Neuronal stem cell (in vitro differentiated cells): Measurements from ENCODE around the gene ZNF493.
A peak's percentile ranks its signal among the peaks of the same experiment; 100 is the strongest.

Experiments
- DNase-seq: peaks from one replicate; pipeline ENCODE4 v3.0.0-alpha.2; 2013; ENCODE audit warnings: low spot score
- H2AFZ ChIP-seq: one replicate; pipeline ENCODE4 v1.6.1; 2013; ENCODE audit warnings: mild to moderate bottlenecking, low read length, inconsistent platforms
- H2AK5ac ChIP-seq: 2 replicates; pipeline ENCODE4 v1.6.1; 2013; ENCODE audit warnings: low read depth, mild to moderate bottlenecking, inconsistent platforms, low read length, moderate library complexity, mixed read lengths
- H2BK120ac ChIP-seq: 2 replicates; pipeline ENCODE4 v1.6.1; 2013; ENCODE audit warnings: low read depth, mild to moderate bottlenecking, inconsistent platforms, low read length, moderate library complexity, mixed read lengths
- H2BK12ac ChIP-seq: one replicate; pipeline ENCODE4 v1.6.1; 2013; ENCODE audit warnings: low read length, inconsistent platforms
- H2BK15ac ChIP-seq: 2 replicates; pipeline ENCODE4 v1.6.1; 2013; ENCODE audit warnings: mild to moderate bottlenecking, low read length, inconsistent platforms, mixed read lengths
- H2BK5ac ChIP-seq: one replicate; pipeline ENCODE4 v1.6.1; 2013; ENCODE audit warnings: inconsistent platforms, mild to moderate bottlenecking, low read length, moderate library complexity
- H3K14ac ChIP-seq: one replicate; pipeline ENCODE4 v1.6.1; 2013; ENCODE audit warnings: low read length, inconsistent platforms
- H3K18ac ChIP-seq: 2 replicates; pipeline ENCODE4 v1.6.1; 2013; ENCODE audit warnings: low read length, inconsistent platforms
- H3K23ac ChIP-seq: 2 replicates; pipeline ENCODE4 v1.6.1; 2013; ENCODE audit warnings: low read depth, mild to moderate bottlenecking, mixed read lengths, low read length, inconsistent platforms; ENCODE audit not compliant: poor library complexity
- H3K27ac ChIP-seq: replicated peaks from 3 replicates; pipeline ENCODE4 v1.5.1; 2013; ENCODE audit warnings: low read length, inconsistent platforms
- H3K27me3 ChIP-seq, 3 experiments: 2 replicates each; pipeline ENCODE4 v1.6.1; 2013; ENCODE audit warnings: low read length in 3 of 3, mild to moderate bottlenecking in 2 of 3, inconsistent platforms in 1 of 3, low read depth in 1 of 3, mixed read lengths in 1 of 3, moderate library complexity in 1 of 3; ENCODE audit not compliant: control insufficient read depth in 3 of 3, insufficient read depth in 3 of 3
- H3K36me3 ChIP-seq, 2 donors: replicated peaks in 1 of 2; 2 replicates each; pipeline ENCODE4 v1.6.1; 2013; ENCODE audit warnings: low read length in 2 of 2; ENCODE audit not compliant: control insufficient read depth in 2 of 2, insufficient read depth in 2 of 2
- H3K4ac ChIP-seq: 2 replicates; pipeline ENCODE4 v1.6.1; 2013; ENCODE audit warnings: inconsistent platforms, mild to moderate bottlenecking, low read length, moderate library complexity
- H3K4me1 ChIP-seq, 2 donors: 1 replicate in 1 of 2; 2 replicates in 1 of 2; pipeline ENCODE4 v1.6.1; 2013; ENCODE audit warnings: low read length in 2 of 2, low read depth in 1 of 2; ENCODE audit not compliant: control insufficient read depth in 2 of 2, insufficient read depth in 1 of 2
- H3K4me2 ChIP-seq: one replicate; pipeline ENCODE4 v1.6.1; 2013; ENCODE audit warnings: mild to moderate bottlenecking, low read length, inconsistent platforms; ENCODE audit not compliant: insufficient read depth, poor library complexity, severe bottlenecking
- H3K4me3 ChIP-seq, 2 donors: 2 replicates each; pipeline ENCODE4 v1.5.1; 2013; ENCODE audit warnings: low read length in 2 of 2, mild to moderate bottlenecking in 2 of 2, inconsistent platforms in 1 of 2, moderate library complexity in 1 of 2
- H3K79me1 ChIP-seq: one replicate; pipeline ENCODE4 v1.6.1; 2013; ENCODE audit warnings: low read depth, mild to moderate bottlenecking, inconsistent platforms, low read length, moderate library complexity
- H3K9ac ChIP-seq: one replicate; pipeline ENCODE4 v1.6.1; 2013; ENCODE audit warnings: mild to moderate bottlenecking, low read depth, low read length, inconsistent platforms; ENCODE audit not compliant: poor library complexity
- H3K9me3 ChIP-seq, 2 donors: replicated peaks in 1 of 2; 2 replicates each; pipeline versions ENCODE3 to v1.6.1; 2013; ENCODE audit warnings: low read length in 2 of 2, mild to moderate bottlenecking in 2 of 2, inconsistent platforms in 1 of 2, low read depth in 1 of 2, mixed read lengths in 1 of 2, moderate library complexity in 1 of 2; ENCODE audit not compliant: control insufficient read depth in 2 of 2, insufficient read depth in 1 of 2
- H4K8ac ChIP-seq: one replicate; pipeline ENCODE4 v1.6.1; 2013; ENCODE audit warnings: low read depth, mild to moderate bottlenecking, inconsistent platforms, low read length, moderate library complexity
- H4K91ac ChIP-seq: one replicate; pipeline ENCODE4 v1.6.1; 2013; ENCODE audit warnings: low read length, low read depth, mild to moderate bottlenecking, inconsistent platforms; ENCODE audit not compliant: poor library complexity
- WGBS, 2 donors: extraction: QIAGEN DNeasy Blood & Tissue Kit; methylation state at CpG; one replicate each; pipeline ENCODE4 v1.1.7; 2013; ENCODE audit warnings: missing lambda C conversion rate in 2 of 2, mixed read lengths in 1 of 2; ENCODE audit not compliant: insufficient read length in 2 of 2, insufficient replicate concordance in 1 of 2; ENCODE audit errors: extremely low coverage in 2 of 2; 5-methylcytosine and 5-hydroxymethylcytosine counted together

The ZNF493 gene

DNA sequence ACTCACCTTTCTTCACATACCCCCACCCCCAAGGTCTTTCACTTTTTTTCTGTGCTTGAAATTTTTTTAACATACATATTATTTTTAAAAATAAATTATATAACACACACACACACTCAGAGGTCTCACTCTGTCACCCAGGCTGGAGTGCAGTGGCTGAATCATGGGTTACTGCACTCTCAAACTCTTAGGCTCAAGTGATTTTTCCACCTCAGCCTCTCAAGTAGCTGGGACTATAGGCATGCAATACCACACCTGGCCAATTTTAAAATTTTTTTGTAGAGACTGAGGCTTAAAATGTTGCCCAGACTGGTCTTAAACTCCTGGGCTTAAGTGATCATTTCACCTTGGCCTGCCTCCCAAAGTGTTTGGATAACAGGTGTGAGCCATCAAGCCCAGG lies 75.6 kb downstream of the ZNF493 start:
- DNase-seq, result no peak
- no peaks in the 10 kb centered on the region for H3K36me3 ChIP-seq
- no peak overlapping the region for H2BK120ac ChIP-seq
- no peak overlapping the region for H3K9ac ChIP-seq
- no peak overlapping the region for H3K4me3 ChIP-seq
- no peak overlapping the region for H3K23ac ChIP-seq
- H3K9me3 ChIP-seq, result peaks cover 0 to 3% of the 10 kb centered on the region in 2 donors
- no peak overlapping the region for H3K4ac ChIP-seq
- no peaks in the 10 kb centered on the region for H3K27me3 ChIP-seq
- H2BK15ac ChIP-seq, result no peak overlapping the region
- H3K27ac ChIP-seq, result no peak overlapping the region
- H3K79me1 ChIP-seq, result no peaks in the 10 kb centered on the region
- H3K4me1 ChIP-seq, result no peaks in the 10 kb centered on the region
- no peak overlapping the region for H3K4me2 ChIP-seq
- H3K18ac ChIP-seq, result no peak overlapping the region
- H3K14ac ChIP-seq, result no peak overlapping the region
- no peak overlapping the region for H4K91ac ChIP-seq
- no peak overlapping the region for H2AK5ac ChIP-seq
- no peak overlapping the region for H4K8ac ChIP-seq
- H2AFZ ChIP-seq, result no peak overlapping the region
- no peak overlapping the region for H2BK12ac ChIP-seq
- no peak overlapping the region for H2BK5ac ChIP-seq

DNA sequence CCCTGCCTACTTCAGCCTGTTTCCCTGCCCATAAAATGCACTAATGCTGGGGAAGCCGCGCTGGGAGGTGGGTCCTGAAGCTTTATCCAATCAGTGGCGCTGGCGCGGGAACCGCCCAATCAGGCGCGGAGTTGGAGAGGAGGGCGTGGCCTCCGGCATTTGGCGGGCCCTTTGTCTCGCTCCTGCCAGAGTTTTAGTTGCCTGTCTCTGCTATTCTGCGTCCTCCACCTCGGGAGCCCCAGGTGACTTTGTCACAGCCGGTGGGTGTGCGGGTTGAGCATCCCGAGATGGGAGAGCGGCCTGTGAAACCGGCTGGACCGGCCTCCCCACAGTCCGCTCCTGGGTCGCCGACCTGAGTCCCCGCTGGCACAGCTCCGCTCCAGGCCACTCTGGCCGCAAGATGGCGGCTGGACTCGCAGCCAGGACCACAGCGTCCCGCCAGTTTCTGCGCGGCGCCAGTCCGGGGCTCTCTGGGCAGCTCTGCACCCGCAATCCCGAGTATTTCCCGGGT lies 77.8 kb downstream of the ZNF493 start:
- H2BK120ac ChIP-seq, result no peak overlapping the region
- H2BK12ac ChIP-seq, result no peak overlapping the region
- DNase-seq, result peak; percentile 32
- no peak overlapping the region for H3K4ac ChIP-seq
- H4K91ac ChIP-seq, result no peak overlapping the region
- no peak overlapping the region for H2BK15ac ChIP-seq
- H3K36me3 ChIP-seq, result no peaks in the 10 kb centered on the region
- peak overlapping the region; percentile 87 for H2BK5ac ChIP-seq
- H3K4me1 ChIP-seq, result no peaks in the 10 kb centered on the region
- peaks cover 0 to 3% of the 10 kb centered on the region in 2 donors for H3K9me3 ChIP-seq
- H3K23ac ChIP-seq, result peak overlapping the region; percentile 20
- H3K27ac ChIP-seq, result peak overlapping the region; percentile 64
- peak overlapping the region; percentile 51 to 78 for H3K4me3 ChIP-seq
- no CpG with 5 or more reads among the region's 37 CpGs for WGBS, 2 donors
- no peaks in the 10 kb centered on the region for H3K79me1 ChIP-seq
- H2AK5ac ChIP-seq, result no peak overlapping the region
- H3K4me2 ChIP-seq, result peak overlapping the region; percentile 32
- H3K9ac ChIP-seq, result no peak overlapping the region
- peak overlapping the region; percentile 55 for H3K18ac ChIP-seq
- H4K8ac ChIP-seq, result no peak overlapping the region
- H3K27me3 ChIP-seq, result no peaks in the 10 kb centered on the region
- peak overlapping the region; percentile 90 for H2AFZ ChIP-seq
- peak overlapping the region; percentile 38 for H3K14ac ChIP-seq
